HG03558 (cell line): ENCODE measurements around the gene ARTN.

Source experiments
- ATAC-seq: cut with Tn5 transposase; IDR thresholded peaks from one replicate; pipeline ENCODE4 v1.9.1; 2021; ENCODE audit warnings: moderate number of reproducible peaks; ENCODE audit not compliant: unreplicated experiment; ENCODE audit errors: extremely low read depth

Gene ARTN

DNA sequence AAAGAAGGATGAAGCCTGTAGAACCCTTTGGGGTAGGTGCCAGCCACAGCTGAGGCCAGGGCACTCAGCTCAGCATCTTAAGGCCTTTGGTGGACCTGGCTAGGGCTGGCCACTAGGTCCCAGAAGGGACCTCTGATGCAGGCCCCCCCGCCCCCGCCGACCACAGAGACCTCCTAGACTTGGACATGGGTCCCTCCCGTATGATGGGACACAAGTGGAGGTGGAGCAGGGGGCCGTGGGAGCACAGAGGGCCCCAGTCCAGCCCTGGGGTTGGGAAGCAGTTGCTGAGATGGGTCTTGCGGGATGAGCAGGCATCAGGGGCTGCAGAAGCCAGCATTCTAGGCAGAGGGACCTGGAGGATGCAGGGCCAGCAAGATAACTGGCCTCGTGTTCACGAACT, 48.6 kb downstream of the ARTN start:
- no peak for ATAC-seq

DNA sequence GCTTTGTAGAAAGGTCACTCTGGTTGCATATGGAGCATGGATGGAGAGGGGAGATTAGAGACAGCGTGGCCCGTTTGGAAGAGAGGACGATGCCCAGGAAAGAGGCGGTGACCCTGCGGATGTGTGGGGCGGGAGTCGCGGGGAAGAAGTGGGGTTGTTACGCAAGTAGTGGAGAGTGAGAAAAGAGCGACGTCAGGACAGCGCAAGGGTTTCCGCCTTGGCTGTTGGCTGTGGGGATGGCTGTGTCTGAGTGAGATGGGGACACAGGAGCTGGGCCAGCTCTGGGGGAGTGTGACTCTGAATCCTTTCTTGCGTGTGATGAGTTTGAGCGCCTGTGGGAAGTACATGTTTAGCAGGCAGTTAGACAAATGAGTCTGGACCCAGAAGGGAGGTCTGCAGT, 49.2 kb downstream of the ARTN start:
- ATAC-seq: no peak

DNA sequence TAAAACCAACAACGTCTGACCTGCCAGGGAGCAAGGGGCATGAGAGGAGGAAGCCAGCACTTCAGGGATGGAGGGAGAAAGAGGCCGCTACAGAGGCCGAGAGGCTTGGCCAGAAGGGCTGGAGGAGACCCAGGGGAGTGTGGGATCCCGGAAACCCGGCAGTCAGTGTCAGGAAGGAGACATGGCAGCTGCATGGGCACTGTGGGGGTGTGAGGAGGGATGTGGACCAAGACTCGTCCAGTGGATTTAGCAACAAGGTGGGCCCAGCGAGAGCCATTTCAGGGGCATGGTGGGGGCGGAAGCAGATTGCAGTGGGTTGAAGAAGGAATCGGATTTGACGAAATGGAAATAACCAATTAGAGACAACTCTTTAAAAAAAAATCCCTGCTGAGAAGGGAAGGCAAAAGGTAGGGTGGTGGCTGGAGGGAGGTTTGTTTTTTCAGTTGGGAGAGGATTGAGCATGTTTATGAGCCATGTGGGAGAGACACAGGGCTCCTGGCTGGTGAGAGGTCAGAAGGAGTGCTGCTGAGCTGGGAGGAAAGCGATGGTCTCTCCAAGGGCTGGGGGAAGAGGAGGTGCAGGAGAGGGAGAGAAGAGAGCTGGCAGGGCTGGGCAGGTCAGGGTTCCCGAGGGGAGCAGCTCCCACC, 49.8 kb downstream of the ARTN start:
- no peak for ATAC-seq

DNA sequence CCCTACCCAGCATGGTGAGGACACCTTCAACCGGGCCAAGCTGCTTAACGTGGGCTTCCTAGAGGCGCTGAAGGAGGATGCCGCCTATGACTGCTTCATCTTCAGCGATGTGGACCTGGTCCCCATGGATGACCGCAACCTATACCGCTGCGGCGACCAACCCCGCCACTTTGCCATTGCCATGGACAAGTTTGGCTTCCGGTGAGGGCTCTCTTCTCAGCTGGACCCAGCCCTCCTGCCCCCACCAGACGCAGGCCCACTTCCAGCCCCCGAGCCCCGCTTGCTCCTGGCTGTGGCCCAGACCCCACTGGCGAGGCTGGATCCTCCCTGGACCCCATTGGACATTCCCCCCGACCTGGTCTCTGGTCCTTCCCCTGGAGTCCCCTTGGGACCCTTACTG, 51.3 kb downstream of the ARTN start:
- ATAC-seq: no peak

DNA sequence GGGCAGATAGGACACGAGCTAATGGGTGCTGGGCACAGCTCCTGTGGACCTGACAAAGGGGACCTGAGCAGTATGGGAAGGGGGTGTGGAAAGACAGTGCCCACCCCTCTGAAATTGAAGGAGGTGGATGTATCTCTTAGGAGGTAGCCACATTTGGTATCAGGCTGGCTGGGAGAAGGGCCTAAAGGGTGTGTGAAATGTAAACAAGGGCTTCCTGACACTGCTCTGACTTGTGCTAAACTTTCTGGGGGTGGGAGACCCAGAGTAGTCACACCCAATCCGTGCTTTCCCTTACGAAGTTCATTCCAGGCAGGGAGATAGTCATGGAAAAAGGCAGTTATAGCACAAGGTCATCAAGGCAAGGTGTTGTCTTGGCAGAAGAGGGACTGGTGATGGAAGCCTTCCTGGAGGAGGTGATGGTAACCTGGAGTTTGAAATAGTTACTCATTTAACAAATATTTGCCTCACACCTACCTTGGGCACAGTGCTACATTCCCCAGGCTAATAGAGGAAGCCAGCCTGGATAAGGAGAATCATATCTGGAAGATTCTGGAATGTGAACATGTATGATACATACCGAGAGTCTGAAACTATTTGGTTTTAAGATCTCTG, 52.5 kb downstream of the ARTN start:
- no peak for ATAC-seq

DNA sequence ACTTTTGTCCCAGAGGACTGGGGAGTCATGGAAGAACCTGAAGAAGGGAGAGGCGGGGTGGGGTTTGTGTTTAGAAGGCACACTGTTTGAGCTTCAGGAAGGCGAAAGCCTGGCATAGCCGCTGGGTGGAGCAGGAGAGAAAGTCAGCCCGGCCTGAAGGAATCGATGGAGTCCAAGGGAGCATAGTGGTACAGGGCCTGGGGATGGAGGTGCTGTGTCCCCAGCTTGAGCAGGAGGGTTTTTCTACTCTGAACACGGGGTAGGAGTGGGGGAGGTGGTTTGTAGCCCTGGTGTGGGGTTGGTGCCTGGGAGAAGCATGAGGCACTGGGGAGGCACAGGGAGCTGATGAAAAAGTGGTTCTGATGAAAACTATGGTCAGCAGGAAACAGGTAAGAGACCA, 53.1 kb downstream of the ARTN start:
- no peak for ATAC-seq
